ENCODE data around the gene SH3BP5L. TPM values are rescaled to one million over a fixed set of nuclear protein-coding genes. Genes with fewer than 3 reads are reported as not detected.
A peak's percentile ranks its signal among the peaks of the same experiment; 100 is the strongest.

The SH3BP5L gene
- total and polyA plus RNA-seq, 2 of the 13 experiments (the other 11 are each of a cell fraction or from before 2014, with no cell fraction given), result 10.3 to 14.9 TPM

- TF ChIP-seq CREBL2 (CRISPR knock-in tag; IDR thresholded peaks at IDR 0.05; ENCODE audit: borderline replicate concordance), result no peak
- no peak for TF ChIP-seq HMGXB4 (CRISPR knock-in tag; IDR thresholded peaks at IDR 0.05; ENCODE audit: borderline replicate concordance in 1 of 2, low read depth in 1 of 2)
Measured at GRCh38 chr1:248849637-248850036, 23.9 kb upstream of the SH3BP5L start (continued).

- H3K4me3 ChIP-seq (replicated peaks in 1 of 3; ENCODE audit: insufficient read depth in 1 of 3, low read depth in 2 of 3, low read length in 3 of 3), result no peak overlapping the region
- peaks cover 28 to 67% of the 10 kb centered on the region in 2 experiments for H3K36me3 ChIP-seq (replicated peaks in 1 of 2; ENCODE audit: control insufficient read depth in 1 of 2, insufficient read depth in 2 of 2, low read length in 2 of 2)
- H4K20me1 ChIP-seq (ENCODE audit: insufficient read depth, low read length), result 0 out of 2 replicates have a peak, but pooled peaks cover 3% of the 10 kb centered on the region
- H2AFZ ChIP-seq (ENCODE audit: low read length), result no peak overlapping the region
- DNase-seq (ENCODE audit: low spot score) (no peak), FAIRE-seq (no peak), ATAC-seq (no peak)
- no peaks in the 10 kb centered on the region for H3K79me2 ChIP-seq (ENCODE audit: insufficient read depth, low read length)
- POLR2A ChIA-PET, result interaction anchor here (1.3 kb wide), 2 partner anchors 10 to 11 kb away, joined by 3 to 6 read pairs; partner anchors contain the start of gene ZNF672
- no peak overlapping the region for H3K4me2 ChIP-seq (ENCODE audit: low read depth, low read length)
- H3K4me1 ChIP-seq (ENCODE audit: insufficient read depth, low read length), result no peaks in the 10 kb centered on the region
- no peaks in the 10 kb centered on the region for H3K27me3 ChIP-seq (ENCODE audit: control insufficient read depth in 1 of 2, insufficient read depth in 2 of 2, low read length in 2 of 2)
- CTCF ChIA-PET (ENCODE audit: low intra/inter-chr PET ratio, low total read pairs), result no interaction called here
- TSS peak; percentile 8 for BruUV-seq (replicated peaks)
- H3K27ac ChIP-seq (ENCODE audit: extremely low read length, insufficient read depth, low read length), result no peak overlapping the region
- in situ Hi-C loops (cut with HindIII; ENCODE audit: extremely low pct_ligation_motif_present, low pct_unique_long_range_greater_than_20kb) (no loop called here), intact Hi-C loops (cut with micrococcal nuclease; ENCODE audit: unreplicated experiment) (no loop called here)
- no peaks in the 10 kb centered on the region for H3K9me3 ChIP-seq (ENCODE audit: low read length)
- 95% methylated on average over 2 of the region's 3 CpGs for WGBS (ENCODE audit: low lambda C conversion rate)
- TF ChIP-seq RBM22 (optimal IDR thresholded peaks at IDR 0.05; ENCODE audit: low read length), result peak; percentile 35
- no peak for TF ChIP-seq ZBTB46 (CRISPR knock-in tag; IDR thresholded peaks at IDR 0.05; ENCODE audit: borderline replicate concordance)
- H3K9ac ChIP-seq (ENCODE audit: insufficient read depth, low read depth, low read length), result no peak overlapping the region
Measured at GRCh38 chr1:248849152-248849551, 23.4 kb upstream of the SH3BP5L start.
